ENCODE results near the gene STK25.

DNA sequence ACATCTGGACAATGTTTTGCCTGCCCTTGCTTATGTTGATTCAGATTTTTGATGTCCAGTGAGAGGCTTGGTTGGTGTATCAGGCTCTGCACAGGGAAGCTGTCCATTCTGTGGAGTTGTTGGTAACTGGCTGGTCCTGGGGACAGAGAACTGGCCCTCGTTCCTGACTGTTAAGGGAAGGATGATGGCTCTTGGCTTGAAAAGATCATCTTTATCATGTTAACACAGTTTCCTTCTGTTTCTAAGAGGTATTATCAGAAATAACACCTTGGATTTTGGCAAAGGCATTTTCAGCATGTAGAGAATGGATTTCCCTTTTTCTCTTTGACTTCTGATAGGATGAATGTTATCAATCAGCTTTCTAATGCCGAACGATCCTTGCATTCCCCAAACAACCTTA, 19.3 kb downstream of the STK25 start:
- TF ChIP-seq SIRT6 (IDR thresholded peaks at IDR 0.05; ENCODE audit: low read length) (no peak), POLR2A (IDR thresholded peaks at IDR 0.05; ENCODE audit: control extremely low read depth in 1 of 2, low read depth in 2 of 2, low read length in 2 of 2) (no peak), BRCA1 (IDR thresholded peaks at IDR 0.05; ENCODE audit: low read depth, low read length) (no peak), SP2 (IDR thresholded peaks at IDR 0.05; ENCODE audit: low read length) (no peak), GTF2F1 (IDR thresholded peaks at IDR 0.05; ENCODE audit: borderline replicate concordance, low read depth, low read length) (no peak), CTCF (IDR thresholded peaks at IDR 0.05; ENCODE audit: control extremely low read depth in 1 of 3, insufficient read depth in 1 of 3, low read depth in 1 of 3, low read length in 3 of 3) (no peak), ASH2L (IDR thresholded peaks at IDR 0.05; ENCODE audit: low read length) (no peak), EZH2 (IDR thresholded peaks at IDR 0.05; ENCODE audit: low read depth, low read length, severe bottlenecking) (no peak)
